Subcutaneous abdominal adipose tissue (tissue), 5 donors: ENCODE data around the gene G6PD.

Experiments
- H3K27ac ChIP-seq: one replicate; pipeline ENCODE4 v1.7.0; 2013; ENCODE audit warnings: low read depth, mild to moderate bottlenecking, inconsistent platforms, low read length, moderate library complexity
- H3K27me3 ChIP-seq, 5 donors: one replicate each; pipeline ENCODE4 v1.7.0; 2013; ENCODE audit warnings: low read length in 5 of 5, inconsistent platforms in 1 of 5; ENCODE audit not compliant: control insufficient read depth in 5 of 5, insufficient read depth in 4 of 5
- H3K36me3 ChIP-seq, 5 donors: one replicate each; pipeline ENCODE4 v1.7.0; 2013; ENCODE audit warnings: low read length in 5 of 5; ENCODE audit not compliant: control insufficient read depth in 5 of 5, insufficient read depth in 5 of 5
- H3K4me1 ChIP-seq, 5 donors: one replicate each; pipeline ENCODE4 v1.7.0; 2013; ENCODE audit warnings: low read length in 5 of 5, mild to moderate bottlenecking in 3 of 5, moderate library complexity in 1 of 5; ENCODE audit not compliant: control insufficient read depth in 5 of 5, insufficient read depth in 5 of 5
- H3K4me3 ChIP-seq, 5 donors: one replicate each; pipeline ENCODE4 v1.7.0; 2013; ENCODE audit warnings: low read length in 5 of 5, low read depth in 1 of 5
- H3K9ac ChIP-seq, 5 donors: one replicate each; pipeline ENCODE4 v1.7.0; 2013; ENCODE audit warnings: low read length in 5 of 5, mild to moderate bottlenecking in 4 of 5, moderate library complexity in 3 of 5
- H3K9me3 ChIP-seq, 5 donors: one replicate each; pipeline ENCODE4 v1.7.0; 2013; ENCODE audit warnings: low read length in 5 of 5; ENCODE audit not compliant: control insufficient read depth in 5 of 5
- donor health status: healthy.
- donor health status: healthy.
- donor health status: healthy.
- donor health status: healthy.
- donor health status: healthy.

The G6PD gene

GRCh38 chrX:154483325-154483724, 63.3 kb downstream of the G6PD start:
- H3K4me3 ChIP-seq, result no peak overlapping the region
- H3K27ac ChIP-seq, result no peak overlapping the region
- H3K9ac ChIP-seq, result no peak overlapping the region
- H3K9me3 ChIP-seq, result peaks cover 0 to 3% (median 0%) of the 10 kb centered on the region in 5 donors
- H3K27me3 ChIP-seq, result peaks cover 0 to 10% (median 5%) of the 10 kb centered on the region in 5 donors
- peaks cover 0 to 35% (median 23%) of the 10 kb centered on the region in 5 donors for H3K4me1 ChIP-seq
- peaks cover 0 to 21% (median 10%) of the 10 kb centered on the region in 5 donors for H3K36me3 ChIP-seq

GRCh38 chrX:154482786-154483185, 63.9 kb downstream of the G6PD start:
- H3K36me3 ChIP-seq, result peaks cover 0 to 16% (median 6%) of the 10 kb centered on the region in 5 donors

GRCh38 chrX:154481911-154482601, 64.6 kb downstream of the G6PD start:
- Histone ChIP-seq H3K9ac (no peak overlapping the region), H3K9me3 (peaks cover 0 to 3% (median 0%) of the 10 kb centered on the region in 5 donors), H3K27ac (no peak overlapping the region), H3K4me1 (peaks cover 0 to 34% (median 26%) of the 10 kb centered on the region in 5 donors), H3K36me3 (peaks cover 0 to 11% (median 6%) of the 10 kb centered on the region in 5 donors), H3K27me3 (peaks cover 0 to 10% (median 3%) of the 10 kb centered on the region in 5 donors), H3K4me3 (no peak overlapping the region)

More at GRCh38 chrX:154482786-154483185, 63.9 kb downstream of the G6PD start:
- Histone ChIP-seq H3K27ac (no peak overlapping the region), H3K9ac (no peak overlapping the region), H3K4me3 (no peak overlapping the region), H3K9me3 (peaks cover 0 to 3% (median 0%) of the 10 kb centered on the region in 5 donors), H3K4me1 (peaks cover 0 to 40% (median 28%) of the 10 kb centered on the region in 5 donors), H3K27me3 (peaks cover 0 to 11% (median 5%) of the 10 kb centered on the region in 5 donors)
